Thyroid gland (tissue), 4 donors: ENCODE results near the gene SSPN. TPM values are rescaled to one million over a fixed set of nuclear protein-coding genes. Genes with fewer than 3 reads are reported as not detected.

Experiments
- DNase-seq, 2 donors: peaks; one replicate each; pipeline ENCODE4 v3.0.0-alpha.2; 2019
- H3K27ac ChIP-seq, 3 donors: fragments of 200-600 bp; sonication (generic); 1 replicate in 2 of 3; 2 replicates in 1 of 3; pipeline ENCODE4 v1.5.1; 2016 to 2019; ENCODE audit warnings: mild to moderate bottlenecking in 1 of 3, moderate library complexity in 1 of 3
- H3K27me3 ChIP-seq: fragments of 200-600 bp; sonication (generic); one replicate; pipeline ENCODE4 v1.5.1; 2019
- H3K36me3 ChIP-seq, 2 donors: fragments of 200-600 bp; sonication (generic); one replicate each; pipeline ENCODE4 v1.5.1; 2016 to 2019
- H3K4me1 ChIP-seq, 2 donors: fragments of 200-600 bp; sonication (generic); one replicate each; pipeline ENCODE4 v1.5.1; 2017 to 2019
- H3K4me3 ChIP-seq, 3 donors: fragments of 200-600 bp; sonication (generic); replicated peaks in 1 of 3; 1 replicate in 2 of 3; 2 replicates in 1 of 3; pipeline ENCODE4 v1.5.1; 2016; ENCODE audit warnings: mild to moderate bottlenecking in 1 of 3
- H3K9me3 ChIP-seq: fragments of 200-600 bp; sonication (generic); one replicate; pipeline ENCODE4 v1.5.1; 2017
- POLR2A ChIP-seq, 2 donors: fragments of 450-650 bp; IDR thresholded peaks; one replicate each; pipeline ENCODE4 v1.6.1; 2017; ENCODE audit warnings: antibody characterized with exemption in 2 of 2, mild to moderate bottlenecking in 2 of 2, moderate library complexity in 1 of 2
- WGBS, 2 donors: methylation state at CpG; one replicate each; pipeline ENCODE4 v1.1.5; 2017; 5-methylcytosine and 5-hydroxymethylcytosine counted together
- intact Hi-C: fragments of 100-400 bp; cut with DNase I; formaldehyde crosslinking; loops from one replicate; pipeline ENCODE4 v1.15.1; 2023
- total RNA-seq, 4 donors: library from RNA; depleted of rRNA; stranded (reverse); fragments of >200 nt; gene quantifications; one replicate each; pipeline ENCODE4 v1.2.3, GENCODE V29; 2016
- TF ChIP-seq, protein P1 (sequence below), 6 experiments: fragments of 200-600 bp in 3 of 6; fragments of 450-650 bp in 3 of 6; sonication (generic) in 3 of 6; IDR thresholded peaks; one replicate each; pipeline ENCODE4 v1.5.1; 2016 to 2019; ENCODE audit warnings: antibody characterized with exemption in 6 of 6, mild to moderate bottlenecking in 2 of 6, inconsistent platforms in 1 of 6, moderate library complexity in 1 of 6

The SSPN gene
- total RNA-seq, 4 donors from 2014 or later, result 20.1 to 25.0 (median 22.2) TPM

DNA sequence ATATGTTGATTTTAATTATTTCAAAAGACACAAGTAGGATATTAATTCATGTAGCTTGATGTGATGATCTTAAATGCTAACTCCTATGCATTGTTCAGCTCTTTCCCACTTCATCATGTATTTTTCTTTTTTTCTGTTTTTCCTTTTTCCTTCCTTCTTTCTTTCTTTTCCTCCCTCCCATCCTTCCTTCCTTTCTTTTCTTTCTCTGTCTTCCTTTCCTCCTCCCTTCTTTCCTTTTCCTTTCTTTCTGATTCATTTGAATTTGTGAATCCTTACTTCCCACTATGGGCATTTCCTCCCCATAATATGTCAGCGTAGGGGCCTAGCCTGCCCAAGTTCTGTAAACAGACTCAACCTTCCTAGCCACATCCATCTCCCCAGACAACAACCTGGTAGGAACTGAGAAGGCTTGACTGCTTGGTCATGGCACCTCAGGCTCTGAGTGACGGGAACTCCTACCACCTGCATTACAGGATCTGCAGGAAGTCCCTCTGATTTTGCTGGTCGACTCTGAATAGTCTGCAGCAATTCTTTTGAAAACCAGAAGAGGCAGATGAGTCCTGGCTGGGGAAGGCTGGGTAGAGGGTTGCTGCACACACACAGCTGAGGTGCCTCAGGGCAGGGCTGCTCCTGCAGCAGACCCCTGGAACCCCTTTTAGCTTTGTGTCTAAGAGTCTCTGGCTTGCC lies 37.2 kb upstream of the SSPN start:
- DNase-seq, result no peak
- Histone ChIP-seq H3K4me3 (no peak overlapping the region), H3K27me3 (no peaks in the 10 kb centered on the region), H3K36me3 (no peaks in the 10 kb centered on the region), H3K4me1 (peaks cover 6 to 8% of the 10 kb centered on the region in 2 donors), H3K27ac (no peak overlapping the region), H3K9me3 (no peaks in the 10 kb centered on the region)
- 68 to 83% methylated on average over 3 of the region's 3 CpGs for WGBS, 2 donors
- TF ChIP-seq, protein P1, sequence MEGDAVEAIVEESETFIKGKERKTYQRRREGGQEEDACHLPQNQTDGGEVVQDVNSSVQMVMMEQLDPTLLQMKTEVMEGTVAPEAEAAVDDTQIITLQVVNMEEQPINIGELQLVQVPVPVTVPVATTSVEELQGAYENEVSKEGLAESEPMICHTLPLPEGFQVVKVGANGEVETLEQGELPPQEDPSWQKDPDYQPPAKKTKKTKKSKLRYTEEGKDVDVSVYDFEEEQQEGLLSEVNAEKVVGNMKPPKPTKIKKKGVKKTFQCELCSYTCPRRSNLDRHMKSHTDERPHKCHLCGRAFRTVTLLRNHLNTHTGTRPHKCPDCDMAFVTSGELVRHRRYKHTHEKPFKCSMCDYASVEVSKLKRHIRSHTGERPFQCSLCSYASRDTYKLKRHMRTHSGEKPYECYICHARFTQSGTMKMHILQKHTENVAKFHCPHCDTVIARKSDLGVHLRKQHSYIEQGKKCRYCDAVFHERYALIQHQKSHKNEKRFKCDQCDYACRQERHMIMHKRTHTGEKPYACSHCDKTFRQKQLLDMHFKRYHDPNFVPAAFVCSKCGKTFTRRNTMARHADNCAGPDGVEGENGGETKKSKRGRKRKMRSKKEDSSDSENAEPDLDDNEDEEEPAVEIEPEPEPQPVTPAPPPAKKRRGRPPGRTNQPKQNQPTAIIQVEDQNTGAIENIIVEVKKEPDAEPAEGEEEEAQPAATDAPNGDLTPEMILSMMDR (IDR thresholded peaks at IDR 0.05), result no peak
- no peak for TF ChIP-seq POLR2A (IDR thresholded peaks at IDR 0.05)
- intact Hi-C loops, result no loop called here

DNA sequence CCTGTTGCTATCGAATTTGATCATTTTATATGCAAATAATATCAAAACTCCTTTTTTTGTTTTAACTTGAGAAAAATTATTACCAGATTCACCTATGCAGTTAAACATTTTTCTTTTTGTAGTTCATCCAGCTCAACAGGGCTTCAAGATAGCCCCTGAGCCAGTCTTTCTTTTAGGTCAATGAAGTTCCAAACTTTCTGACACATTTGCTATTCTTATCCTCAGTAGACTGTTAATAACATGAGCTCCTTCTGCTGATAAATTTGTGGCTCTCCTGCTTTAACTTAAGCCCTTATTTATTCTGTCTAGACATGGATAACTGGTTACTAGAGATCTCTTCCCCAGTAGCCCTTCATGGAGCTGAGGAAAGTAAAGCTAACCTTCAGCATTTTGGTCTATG lies 33.2 kb upstream of the SSPN start:
- TF ChIP-seq, protein P1 (IDR thresholded peaks at IDR 0.05), result no peak
- no peak for TF ChIP-seq POLR2A (IDR thresholded peaks at IDR 0.05)
- Histone ChIP-seq H3K4me3 (no peak overlapping the region), H3K36me3 (no peaks in the 10 kb centered on the region), H3K9me3 (no peaks in the 10 kb centered on the region), H3K4me1 (no peaks in the 10 kb centered on the region), H3K27me3 (no peaks in the 10 kb centered on the region), H3K27ac (no peak overlapping the region)
- no peak for DNase-seq
- intact Hi-C loops, result no loop called here
- 91 to 92% methylated on average over 1 of the region's 1 CpG for WGBS, 2 donors

DNA sequence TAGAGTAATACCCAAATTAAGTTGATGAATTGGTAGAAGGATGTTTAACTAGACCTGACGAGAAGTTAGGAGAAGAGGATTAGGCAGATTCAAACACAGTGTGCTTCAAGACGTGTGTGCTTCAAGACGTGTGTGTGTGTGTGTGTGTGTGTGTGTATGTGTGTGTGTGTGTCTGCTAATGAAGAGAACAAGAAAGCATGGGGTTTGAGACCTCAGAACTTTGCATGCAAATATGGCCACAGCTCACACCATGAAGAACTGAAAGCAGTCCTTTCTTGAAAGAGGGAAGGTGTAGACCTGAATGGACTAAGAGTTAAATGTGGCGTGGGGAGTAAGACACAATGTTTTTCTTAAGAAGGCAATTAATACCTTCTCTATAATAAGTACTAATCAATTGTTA lies 32.5 kb upstream of the SSPN start:
- intact Hi-C loops, result no loop called here
- no peak for DNase-seq
- Histone ChIP-seq H3K4me3 (no peak overlapping the region), H3K9me3 (no peaks in the 10 kb centered on the region), H3K27me3 (no peaks in the 10 kb centered on the region), H3K4me1 (no peaks in the 10 kb centered on the region), H3K36me3 (no peaks in the 10 kb centered on the region), H3K27ac (no peak overlapping the region)
- WGBS, 2 donors, result 75 to 80% methylated on average over 4 of the region's 4 CpGs
- TF ChIP-seq, protein P1 (IDR thresholded peaks at IDR 0.05), result no peak
- no peak for TF ChIP-seq POLR2A (IDR thresholded peaks at IDR 0.05)

DNA sequence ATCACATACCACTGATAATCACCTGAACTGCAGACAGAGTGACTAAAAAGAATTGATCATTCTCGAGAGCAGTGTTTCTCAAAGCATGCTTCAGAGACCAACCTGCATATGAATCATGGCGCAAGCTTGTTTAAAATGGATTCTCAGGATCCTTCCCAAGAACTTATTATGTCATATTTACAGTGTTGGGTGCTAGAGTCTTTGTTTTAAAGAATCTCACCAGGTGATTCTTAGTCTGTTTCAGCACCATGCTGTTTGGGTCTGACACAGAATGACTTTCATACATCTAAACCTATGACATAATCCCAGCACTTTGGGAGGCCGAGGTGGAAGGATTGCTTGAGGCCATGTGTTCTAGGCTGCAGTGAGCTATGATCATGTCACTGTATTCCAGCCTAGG lies 31.3 kb upstream of the SSPN start:
- no peaks in the 10 kb centered on the region for H3K4me1 ChIP-seq
- intact Hi-C loops, result no loop called here
- TF ChIP-seq POLR2A (IDR thresholded peaks at IDR 0.05), result no peak
- TF ChIP-seq, protein P1 (IDR thresholded peaks at IDR 0.05), result no peak
- H3K27ac ChIP-seq, result no peak overlapping the region
- H3K4me3 ChIP-seq, result no peak overlapping the region
- H3K36me3 ChIP-seq, result no peaks in the 10 kb centered on the region
- DNase-seq, result no peak
- no peaks in the 10 kb centered on the region for H3K27me3 ChIP-seq
- H3K9me3 ChIP-seq, result no peaks in the 10 kb centered on the region
- WGBS, 2 donors, result 69 to 75% methylated on average over 3 of the region's 3 CpGs

DNA sequence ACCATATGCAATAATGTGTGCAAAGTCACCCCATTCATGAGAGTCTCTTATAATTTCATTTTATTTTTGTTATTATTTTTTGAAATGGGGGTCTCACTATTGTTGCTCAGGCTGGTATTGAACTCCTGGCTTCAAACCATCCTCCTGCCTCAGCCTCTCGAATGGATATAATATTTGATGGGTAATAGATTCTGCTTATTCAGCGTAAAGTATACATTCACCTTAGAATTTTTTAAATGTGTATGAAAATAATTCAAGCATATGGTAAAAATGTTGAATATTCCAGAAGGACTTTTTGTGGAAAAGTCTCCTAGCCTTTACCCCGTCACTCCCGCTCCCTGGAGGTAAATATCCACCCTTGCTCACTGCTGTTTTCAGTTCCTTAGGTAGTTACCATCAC lies 23.4 kb upstream of the SSPN start:
- no peak overlapping the region for H3K4me3 ChIP-seq
- TF ChIP-seq, protein P1 (IDR thresholded peaks at IDR 0.05), result no peak
- TF ChIP-seq POLR2A (IDR thresholded peaks at IDR 0.05), result no peak
- WGBS, 2 donors, result 93 to 96% methylated on average over 4 of the region's 4 CpGs
- no peaks in the 10 kb centered on the region for H3K27me3 ChIP-seq
- intact Hi-C loops, result no loop called here
- no peaks in the 10 kb centered on the region for H3K4me1 ChIP-seq
- no peak for DNase-seq
- no peaks in the 10 kb centered on the region for H3K9me3 ChIP-seq
- H3K36me3 ChIP-seq, result no peaks in the 10 kb centered on the region
- H3K27ac ChIP-seq, result no peak overlapping the region
